Central memory CD4-positive, alpha-beta T cell (primary cell): ENCODE data around the gene FAM170B.

Experiments used
- DNase-seq: peaks from one replicate; pipeline ENCODE4 v3.0.0; 2022

The FAM170B gene

GRCh38 chr10:49119746-49120145 is 14.1 kb downstream of the FAM170B start:
- no peak for DNase-seq

DNA sequence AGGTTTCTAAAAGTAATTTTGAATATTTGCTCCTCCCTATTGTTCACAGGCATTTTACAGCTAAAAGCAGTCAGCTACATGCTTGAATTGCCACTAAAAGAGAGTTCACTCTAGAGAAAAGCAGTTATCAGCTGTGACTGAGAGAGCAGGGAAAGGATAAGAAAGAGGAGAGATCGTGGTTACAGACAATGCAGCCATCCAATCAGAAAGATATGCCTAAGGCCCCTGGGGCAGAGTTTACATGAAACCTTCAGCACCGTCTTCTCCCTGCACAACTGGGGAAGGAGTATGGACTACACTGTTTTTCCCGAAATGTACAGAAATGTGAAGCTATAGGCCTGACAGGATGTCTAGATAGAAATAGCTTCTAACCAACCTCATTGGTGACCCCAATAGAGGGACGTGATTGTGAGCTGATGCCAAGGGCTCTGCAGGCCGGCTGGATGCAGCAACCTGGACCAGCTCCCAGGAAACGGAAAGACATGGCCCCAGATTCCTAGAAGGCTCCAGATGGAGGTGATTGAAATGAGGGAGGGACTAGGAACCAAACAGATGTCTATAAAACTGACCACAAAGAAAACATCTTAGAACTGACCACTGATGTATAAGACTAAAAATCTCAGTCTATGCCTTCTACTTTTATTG is 15.3 kb downstream of the FAM170B start:
- no peak for DNase-seq

DNA sequence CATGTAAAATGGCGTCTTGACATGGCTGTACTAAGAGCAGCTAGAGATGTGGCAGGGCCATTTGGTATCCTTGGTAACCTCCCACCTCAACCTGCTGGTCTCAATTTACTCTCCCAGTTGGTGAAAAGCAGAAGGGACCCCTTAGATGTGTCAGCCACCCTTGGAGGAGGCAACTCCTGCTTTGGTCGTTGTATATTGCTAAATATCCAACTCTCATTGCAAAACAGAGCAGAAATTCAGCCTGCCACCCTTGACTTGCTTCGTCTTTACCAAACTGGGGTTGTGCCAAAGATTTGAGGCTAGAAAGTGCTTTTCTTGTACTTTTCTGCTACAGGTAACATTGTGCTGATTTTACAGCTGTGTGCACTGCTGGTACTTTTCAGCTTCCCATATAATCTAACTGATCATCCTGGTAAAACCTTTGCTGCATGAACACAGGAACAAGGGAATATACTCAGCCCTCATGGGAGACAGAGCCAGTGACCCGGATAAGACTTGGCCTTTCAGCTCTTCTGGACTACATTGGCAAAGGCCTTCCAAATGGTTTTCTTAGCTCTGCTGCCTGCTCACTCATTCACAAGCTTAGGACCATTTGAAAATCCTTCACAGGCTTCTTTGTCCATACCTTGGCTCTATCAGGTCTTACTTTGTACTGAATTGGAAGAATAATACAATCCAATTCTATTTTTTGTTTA is 16.3 kb downstream of the FAM170B start:
- no peak for DNase-seq

DNA sequence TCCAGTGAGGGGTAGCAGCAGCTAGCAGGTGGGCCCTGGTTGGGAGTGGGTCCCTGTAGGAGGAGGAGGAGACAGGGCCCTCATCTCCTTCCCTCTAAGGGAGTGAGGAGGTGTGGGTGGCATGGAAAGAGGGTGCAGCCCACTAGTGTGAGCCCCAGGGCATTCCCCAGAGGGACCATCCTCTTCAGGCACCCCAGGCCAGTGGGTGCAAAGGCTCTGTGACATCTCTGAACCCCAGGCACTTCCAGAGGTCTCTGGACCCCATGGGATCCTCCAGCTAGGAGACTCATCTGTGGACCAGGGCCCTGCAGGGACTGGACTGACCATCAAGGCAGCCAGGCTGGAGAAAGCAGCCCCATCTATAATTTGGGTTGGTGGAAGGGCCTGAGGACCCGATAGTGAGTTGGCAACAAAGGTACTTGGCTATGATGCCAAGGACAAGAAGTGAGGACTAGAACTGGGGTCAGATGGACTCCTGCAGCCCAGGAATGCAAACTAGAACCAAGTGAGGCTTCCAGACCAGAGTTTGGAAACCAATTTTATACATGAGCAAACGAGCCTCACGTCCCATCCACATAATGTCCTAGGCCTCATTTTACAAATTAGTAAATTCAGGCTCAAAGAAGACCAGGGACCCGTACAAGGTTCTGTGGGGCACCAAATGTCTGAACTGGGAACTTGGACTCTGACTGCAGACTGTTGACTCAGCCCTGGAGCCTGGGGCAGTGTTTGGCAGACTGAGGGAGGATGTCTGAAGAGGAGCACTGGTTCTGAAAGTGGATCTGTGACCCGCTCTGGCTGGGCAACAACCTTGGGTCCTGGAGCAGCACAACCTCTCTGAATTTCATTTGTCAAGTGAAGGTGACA is 17.1 kb downstream of the FAM170B start:
- DNase-seq: no peak

DNA sequence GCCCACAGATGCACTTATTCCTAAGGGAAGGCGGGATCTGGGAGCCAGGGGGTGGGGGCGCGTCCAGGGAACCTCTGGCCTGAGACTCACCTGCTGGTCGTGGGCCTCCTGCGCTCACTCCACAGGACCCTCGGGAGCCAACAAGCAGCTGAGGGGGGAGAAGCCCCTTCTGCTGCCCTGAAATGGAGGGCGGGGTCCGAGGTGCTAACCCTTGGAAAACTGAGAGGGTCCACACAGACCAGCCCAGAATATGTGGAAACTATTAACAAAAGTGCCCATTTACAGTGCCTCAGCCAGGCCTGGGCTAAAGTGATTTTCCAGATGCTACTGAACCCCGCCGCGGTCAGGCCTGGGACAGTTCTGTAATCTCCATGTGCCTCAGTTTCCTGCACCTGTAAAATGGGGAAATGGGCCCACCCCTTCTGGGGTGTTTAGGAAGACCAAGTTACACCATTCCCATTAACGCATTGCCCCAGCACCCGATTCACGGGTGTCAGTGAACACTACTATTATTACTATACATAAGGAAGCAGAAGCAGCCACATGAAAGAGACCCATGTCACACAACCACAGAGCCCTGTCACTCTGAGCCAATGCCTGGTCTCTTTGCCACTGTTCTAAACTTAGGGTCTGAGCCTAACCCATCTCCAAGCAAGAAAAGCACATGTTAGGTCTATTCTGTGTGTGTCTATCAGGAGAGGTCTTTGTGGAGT is 17.9 kb downstream of the FAM170B start:
- DNase-seq: peak; percentile 4

GRCh38 chr10:49115015-49115795 is 18.6 kb downstream of the FAM170B start, which contains the start of gene VSTM4:
VSTM4 (minus strand) TSS chr10:49115522; CDS start chr10:49115485, 37 bp downstream.
- DNase-seq: no peak

GRCh38 chr10:49114718-49115014 is 19.2 kb downstream of the FAM170B start:
- no peak for DNase-seq

GRCh38 chr10:49113741-49114141 is 20.1 kb downstream of the FAM170B start:
- DNase-seq: no peak

DNA sequence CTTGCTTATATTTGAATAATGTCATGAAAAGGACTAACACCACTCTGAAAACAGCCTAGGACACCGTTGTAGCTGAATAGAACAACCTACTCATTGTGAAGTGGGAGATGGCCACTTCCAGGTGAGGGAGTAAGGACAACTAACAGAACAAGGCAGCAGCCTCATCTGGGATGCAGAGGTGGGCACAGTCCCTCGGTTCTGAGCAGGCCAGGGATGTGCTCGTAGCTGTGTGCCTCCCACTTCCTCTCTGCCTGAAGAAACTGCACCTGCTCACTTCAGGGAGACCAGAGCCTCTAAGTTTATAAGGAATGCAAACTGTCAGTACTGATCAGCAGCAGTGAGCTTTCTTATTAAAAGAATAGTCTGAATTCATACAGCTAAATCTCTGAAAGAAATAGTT is 21.0 kb downstream of the FAM170B start:
- no peak for DNase-seq

- DNase-seq: no peak
Observed at GRCh38 chr10:49112098-49112497, 21.7 kb downstream of the FAM170B start.

DNA sequence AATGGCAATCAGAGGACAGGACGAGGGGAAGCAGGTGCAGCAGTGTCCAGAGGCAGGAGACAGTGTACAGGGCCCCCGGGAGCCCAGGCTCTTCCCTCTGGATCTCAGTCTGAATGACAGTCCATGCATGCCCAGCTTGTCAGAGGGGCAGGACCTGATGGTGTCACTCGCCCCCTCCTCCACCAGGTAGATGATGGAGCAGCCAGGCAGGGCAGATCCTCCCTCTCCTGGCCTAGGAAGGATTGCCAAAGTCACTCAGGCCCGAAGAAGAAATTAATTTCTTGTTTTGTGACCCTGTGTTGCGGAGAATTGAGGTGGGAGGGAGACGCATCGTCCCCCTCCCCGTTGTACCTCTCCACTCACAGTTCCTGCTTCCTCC is 22.5 kb downstream of the FAM170B start:
- DNase-seq: no peak

- DNase-seq: no peak
Observed at GRCh38 chr10:49110684-49111319, 23.0 kb downstream of the FAM170B start.

DNA sequence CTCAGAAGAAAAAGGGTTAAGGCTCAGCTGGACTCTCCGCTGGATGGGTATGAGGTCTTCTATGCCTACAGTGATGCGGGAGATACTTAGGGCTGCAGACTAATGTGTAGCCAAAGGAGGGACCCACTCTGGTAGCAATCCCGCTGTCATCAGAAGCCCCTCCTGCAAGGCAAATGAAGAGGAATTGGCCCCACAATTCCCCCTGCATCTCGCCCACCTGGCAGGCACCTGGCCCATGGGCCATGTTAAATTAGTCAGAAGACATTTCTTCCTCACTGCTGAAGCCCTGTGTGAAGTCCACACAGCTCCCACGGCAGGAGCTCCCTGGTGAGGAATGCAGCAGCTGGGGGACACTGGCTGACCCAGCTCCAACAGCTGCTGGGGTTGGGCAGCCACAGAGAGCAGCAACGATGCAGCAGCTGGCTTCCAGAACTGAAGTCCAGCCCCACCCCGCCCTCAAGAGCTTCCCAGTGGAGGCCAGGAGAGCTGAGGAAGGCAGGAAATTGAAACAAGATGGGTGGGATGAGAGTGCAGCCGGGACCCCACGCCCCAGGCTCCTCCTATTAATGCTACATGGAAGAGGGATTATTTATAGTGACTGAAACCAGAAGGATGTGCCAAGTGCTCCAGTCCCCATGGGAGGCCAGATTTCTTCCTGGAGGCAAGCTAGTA is 24.0 kb downstream of the FAM170B start:
- no peak for DNase-seq

- DNase-seq: no peak
Observed at GRCh38 chr10:49108656-49109055, 25.2 kb downstream of the FAM170B start.

- no peak for DNase-seq
Observed at GRCh38 chr10:49107887-49108267, 25.9 kb downstream of the FAM170B start.

GRCh38 chr10:49107111-49107886 is 26.5 kb downstream of the FAM170B start:
- no peak for DNase-seq

DNA sequence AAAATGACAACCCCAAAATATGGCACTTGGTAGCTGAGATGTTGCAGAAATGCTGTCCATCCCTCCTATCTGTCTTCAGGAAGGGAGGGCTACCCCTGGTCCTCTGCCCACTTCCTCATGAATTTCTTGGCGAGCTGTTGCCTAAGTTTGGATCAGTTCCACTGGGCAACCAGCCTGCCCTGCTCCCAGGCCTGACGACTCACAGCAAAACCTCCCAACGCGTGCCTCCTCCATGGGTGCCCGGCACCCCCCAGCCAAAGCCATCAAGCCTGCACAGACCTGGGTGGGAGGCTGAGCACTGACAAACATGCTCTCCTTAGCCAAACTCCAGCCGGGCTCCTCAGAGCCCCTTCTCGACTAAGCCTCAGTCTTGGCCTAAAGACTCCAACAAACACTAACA is 27.4 kb downstream of the FAM170B start:
- DNase-seq: no peak

DNA sequence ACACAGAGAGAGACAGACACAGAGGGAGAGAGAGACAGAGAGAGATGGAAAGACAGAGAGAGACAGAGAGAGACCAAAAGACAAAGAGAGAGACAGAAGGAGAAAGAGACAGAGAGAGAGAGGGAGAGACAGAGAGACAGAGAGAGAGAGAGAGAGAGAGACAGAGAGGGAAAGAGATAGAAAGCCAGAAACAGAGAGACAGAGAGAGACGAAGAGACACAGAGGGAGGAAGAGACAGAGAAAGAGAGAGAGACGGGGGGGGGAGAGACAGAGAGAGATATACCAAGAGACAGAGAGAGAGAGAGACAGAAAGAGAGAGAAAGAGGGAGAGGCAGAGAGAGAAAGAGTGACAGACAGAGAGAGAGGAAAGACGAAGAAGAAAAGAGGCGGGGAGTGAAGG is 28.7 kb downstream of the FAM170B start:
- DNase-seq: no peak

DNA sequence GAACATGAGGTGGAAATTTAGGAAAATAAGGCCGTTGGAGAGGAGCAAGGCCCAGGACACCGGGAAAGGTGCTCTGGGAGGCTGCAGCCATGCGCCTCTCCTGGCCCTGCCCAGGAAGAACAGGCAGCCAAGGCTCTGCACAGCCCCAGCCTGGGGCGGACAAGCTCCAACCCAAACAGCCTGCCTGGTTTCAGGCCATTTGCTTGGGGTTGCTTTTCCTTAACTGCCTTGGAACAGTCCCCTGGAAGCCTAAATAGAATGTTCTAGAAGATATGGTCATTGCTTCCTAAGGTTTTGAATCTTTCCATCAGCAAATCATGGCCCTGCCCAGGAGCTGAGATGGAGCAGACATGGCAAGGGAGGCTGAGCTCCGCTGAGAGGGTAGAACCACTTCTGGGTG is 29.5 kb downstream of the FAM170B start:
- no peak for DNase-seq

GRCh38 chr10:49103761-49104160 is 30.1 kb downstream of the FAM170B start:
- DNase-seq: no peak

GRCh38 chr10:49099046-49099445 is 34.8 kb downstream of the FAM170B start:
- DNase-seq: no peak
